ENCODE measurements around the gene HAPLN3.

DNA sequence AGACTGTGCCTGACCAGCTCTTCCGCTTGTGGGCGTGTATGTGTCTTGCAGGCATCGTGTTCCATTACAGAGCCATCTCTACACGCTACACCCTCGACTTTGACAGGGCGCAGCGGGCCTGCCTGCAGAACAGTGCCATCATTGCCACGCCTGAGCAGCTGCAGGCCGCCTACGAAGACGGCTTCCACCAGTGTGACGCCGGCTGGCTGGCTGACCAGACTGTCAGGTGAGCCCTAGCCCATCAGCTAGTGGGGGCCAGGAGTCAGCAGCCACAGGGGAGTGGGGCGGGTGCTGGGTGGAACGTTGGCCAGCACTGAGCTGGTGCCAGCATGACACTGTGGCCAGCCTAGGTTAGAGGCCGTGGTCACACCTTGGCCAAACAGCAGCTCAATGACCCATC, 55.4 kb downstream of the HAPLN3 start:
- TF ChIP-seq, protein P1, sequence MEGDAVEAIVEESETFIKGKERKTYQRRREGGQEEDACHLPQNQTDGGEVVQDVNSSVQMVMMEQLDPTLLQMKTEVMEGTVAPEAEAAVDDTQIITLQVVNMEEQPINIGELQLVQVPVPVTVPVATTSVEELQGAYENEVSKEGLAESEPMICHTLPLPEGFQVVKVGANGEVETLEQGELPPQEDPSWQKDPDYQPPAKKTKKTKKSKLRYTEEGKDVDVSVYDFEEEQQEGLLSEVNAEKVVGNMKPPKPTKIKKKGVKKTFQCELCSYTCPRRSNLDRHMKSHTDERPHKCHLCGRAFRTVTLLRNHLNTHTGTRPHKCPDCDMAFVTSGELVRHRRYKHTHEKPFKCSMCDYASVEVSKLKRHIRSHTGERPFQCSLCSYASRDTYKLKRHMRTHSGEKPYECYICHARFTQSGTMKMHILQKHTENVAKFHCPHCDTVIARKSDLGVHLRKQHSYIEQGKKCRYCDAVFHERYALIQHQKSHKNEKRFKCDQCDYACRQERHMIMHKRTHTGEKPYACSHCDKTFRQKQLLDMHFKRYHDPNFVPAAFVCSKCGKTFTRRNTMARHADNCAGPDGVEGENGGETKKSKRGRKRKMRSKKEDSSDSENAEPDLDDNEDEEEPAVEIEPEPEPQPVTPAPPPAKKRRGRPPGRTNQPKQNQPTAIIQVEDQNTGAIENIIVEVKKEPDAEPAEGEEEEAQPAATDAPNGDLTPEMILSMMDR (IDR thresholded peaks at IDR 0.05; ENCODE audit: extremely low read depth in 1 of 2, insufficient read depth in 1 of 2, low read depth in 1 of 2, low read length in 2 of 2): no peak
- no peak for TF ChIP-seq POLR2AphosphoS5 (IDR thresholded peaks at IDR 0.05; ENCODE audit: insufficient read depth, low read depth, low read length)
